ENCODE results near the gene SLC6A17. TPM values are rescaled to one million over a fixed set of nuclear protein-coding genes. Genes with fewer than 3 reads are reported as not detected.

SLC6A17 gene
- total RNA-seq, 1 donor from 2014 or later = 0.96 TPM

- no peak for DNase-seq (ENCODE audit: low spot score)
Measured at GRCh38 chr1:110201157-110201825, 51.0 kb downstream of the SLC6A17 start.

GRCh38 chr1:110203021-110203661 lies 52.8 kb downstream of the SLC6A17 start:
- DNase-seq (ENCODE audit: low spot score) = peak; percentile 71

GRCh38 chr1:110205156-110205555 lies 54.9 kb downstream of the SLC6A17 start:
- DNase-seq (ENCODE audit: low spot score) = no peak

- no peak for DNase-seq (ENCODE audit: low spot score)
Measured at GRCh38 chr1:110205591-110206155, 55.4 kb downstream of the SLC6A17 start.

- no peak for DNase-seq (ENCODE audit: low spot score)
Measured at GRCh38 chr1:110206261-110206920, 56.1 kb downstream of the SLC6A17 start.

GRCh38 chr1:110207831-110208230 lies 57.5 kb downstream of the SLC6A17 start:
- DNase-seq (ENCODE audit: low spot score) = peak; percentile 61

- no peak for DNase-seq (ENCODE audit: low spot score)
Measured at GRCh38 chr1:110208916-110209645, 58.8 kb downstream of the SLC6A17 start.

GRCh38 chr1:110209715-110210603 lies 59.7 kb downstream of the SLC6A17 start, which contains the start of gene KCNC4:
Gene KCNC4, plus strand, starts transcription at chr1:110210314. Its CDS starts 1,186 bp downstream, at chr1:110211500.
- peak; percentile 75 for DNase-seq (ENCODE audit: low spot score)

- peak; percentile 46 for DNase-seq (ENCODE audit: low spot score)
Measured at GRCh38 chr1:110210604-110211495, 60.6 kb downstream of the SLC6A17 start.

GRCh38 chr1:110211496-110212168 lies 61.3 kb downstream of the SLC6A17 start:
- no peak for DNase-seq (ENCODE audit: low spot score)

- no peak for DNase-seq (ENCODE audit: low spot score)
Measured at GRCh38 chr1:110212169-110213142, 62.2 kb downstream of the SLC6A17 start.

GRCh38 chr1:110213143-110213540 lies 62.8 kb downstream of the SLC6A17 start:
- DNase-seq (ENCODE audit: low spot score) = no peak

- DNase-seq (ENCODE audit: low spot score) = no peak
Measured at GRCh38 chr1:110214454-110215404, 64.4 kb downstream of the SLC6A17 start.

- DNase-seq (ENCODE audit: low spot score) = peak; percentile 52
Measured at GRCh38 chr1:110215621-110216515, 65.6 kb downstream of the SLC6A17 start.

- no peak for DNase-seq (ENCODE audit: low spot score)
Measured at GRCh38 chr1:110216844-110217444, 66.7 kb downstream of the SLC6A17 start.

Data from umbilical cord (tissue), 2 donors.